DOHH2 (cell line): ENCODE measurements around the gene BIRC7.

Experiments used
- H3F3A ChIP-seq: fragments of 200-600 bp; sonication (generic), shearing (Covaris generic); 2 replicates; pipeline ENCODE4 v1.6.0; 2016; ENCODE audit warnings: antibody characterized with exemption, mild to moderate bottlenecking; ENCODE audit not compliant: control insufficient read depth, insufficient read depth
- H3K27ac ChIP-seq: fragments of 200-600 bp; sonication (generic); 2 replicates; pipeline ENCODE4 v1.5.1; 2014; ENCODE audit warnings: low read depth, mild to moderate bottlenecking, low read length, moderate library complexity
- H3K27me3 ChIP-seq: fragments of 200-600 bp; sonication (generic); 2 replicates; pipeline ENCODE4 v1.6.1; 2014; ENCODE audit warnings: mild to moderate bottlenecking, low read length, mixed read lengths; ENCODE audit not compliant: control insufficient read depth
- H3K36me3 ChIP-seq: fragments of 200-600 bp; sonication (generic); 2 replicates; pipeline ENCODE4 v1.6.1; 2014; ENCODE audit warnings: mild to moderate bottlenecking, low read length, moderate library complexity, mixed read lengths; ENCODE audit not compliant: control insufficient read depth
- H3K4me1 ChIP-seq: fragments of 200-600 bp; sonication (generic); 2 replicates; pipeline ENCODE4 v1.6.1; 2014; ENCODE audit warnings: mild to moderate bottlenecking, low read length, mixed read lengths; ENCODE audit not compliant: control insufficient read depth
- H3K4me2 ChIP-seq: fragments of 200-600 bp; sonication (generic); 2 replicates; pipeline ENCODE4 v1.6.0; 2014; ENCODE audit warnings: mild to moderate bottlenecking, low read length, moderate library complexity
- H3K4me3 ChIP-seq: fragments of 200-600 bp; sonication (generic); 2 replicates; pipeline ENCODE4 v1.5.1; 2014; ENCODE audit warnings: mild to moderate bottlenecking, low read length, mixed read lengths
- H3K79me2 ChIP-seq: fragments of 200-600 bp; sonication (generic); 2 replicates; pipeline ENCODE4 v1.6.1; 2014; ENCODE audit warnings: mild to moderate bottlenecking, low read length, mixed read lengths; ENCODE audit not compliant: control insufficient read depth
- H3K9me2 ChIP-seq: fragments of 200-600 bp; sonication (generic); replicated peaks from 2 replicates; pipeline ENCODE4 v1.6.1; 2014; ENCODE audit warnings: mild to moderate bottlenecking, low read length, mixed read lengths; ENCODE audit not compliant: control insufficient read depth
- H3K9me3 ChIP-seq: fragments of 200-600 bp; sonication (generic); 2 replicates; pipeline ENCODE4 v1.6.1; 2014; ENCODE audit warnings: antibody characterized with exemption, low read length, mixed read lengths; ENCODE audit not compliant: control insufficient read depth, insufficient read depth
- H4K20me1 ChIP-seq: fragments of 200-600 bp; sonication (generic); 2 replicates; pipeline ENCODE4 v1.6.0; 2014; ENCODE audit warnings: low read depth, mild to moderate bottlenecking, antibody characterized with exemption, low read length, moderate library complexity; ENCODE audit not compliant: control insufficient read depth, insufficient read depth
- EZH2phosphoT487 ChIP-seq: fragments of 200-600 bp; sonication (generic); IDR thresholded peaks from 2 replicates; pipeline ENCODE4 v1.6.1; 2017; ENCODE audit warnings: borderline replicate concordance, mild to moderate bottlenecking, antibody characterized with exemption, low read length, moderate library complexity, mixed read lengths
- TF ChIP-seq, protein P1 (sequence below): fragments of 200-600 bp; sonication (generic); IDR thresholded peaks from one replicate; pipeline ENCODE4 v1.5.1; 2014; ENCODE audit warnings: antibody characterized with exemption, mild to moderate bottlenecking, low read depth, low read length; ENCODE audit not compliant: poor library complexity, severe bottlenecking

Gene BIRC7

DNA sequence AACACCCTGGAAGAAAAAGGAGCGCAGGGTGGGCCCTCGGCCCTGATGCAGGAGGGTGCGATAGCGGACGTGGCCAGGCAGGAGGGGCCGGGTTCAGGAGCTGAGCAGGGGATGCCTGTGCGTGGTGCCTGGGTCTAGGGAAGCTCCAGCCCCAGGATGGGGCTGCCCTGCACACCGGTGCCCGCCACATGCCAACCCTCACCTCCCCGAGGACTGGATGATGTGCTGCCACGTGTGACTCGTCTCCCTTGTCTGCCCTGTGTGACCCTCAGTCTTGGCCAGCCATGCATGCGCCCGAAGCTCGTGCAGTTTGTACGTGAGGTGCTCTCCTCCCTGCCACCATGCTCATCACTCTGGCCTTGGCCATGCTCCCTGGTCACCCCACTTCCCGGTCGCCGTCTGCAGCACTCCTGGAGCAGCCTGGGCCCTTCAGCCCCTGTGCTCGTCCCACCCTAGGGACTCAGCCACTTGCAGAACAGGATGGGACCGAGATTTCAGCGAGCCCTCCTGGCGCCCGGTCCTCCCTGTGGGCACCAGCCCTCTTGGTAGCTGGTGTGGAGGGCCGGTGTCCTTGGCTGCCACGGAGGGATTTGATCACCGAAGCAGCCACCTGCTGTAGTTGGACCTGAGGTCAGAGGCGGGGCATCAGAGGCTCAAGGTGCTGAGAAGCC lies 53.0 kb downstream of the BIRC7 start:
- H3K4me1 ChIP-seq: peaks cover 16% of the 10 kb centered on the region
- H3K4me2 ChIP-seq: no peak overlapping the region
- TF ChIP-seq, protein P1, sequence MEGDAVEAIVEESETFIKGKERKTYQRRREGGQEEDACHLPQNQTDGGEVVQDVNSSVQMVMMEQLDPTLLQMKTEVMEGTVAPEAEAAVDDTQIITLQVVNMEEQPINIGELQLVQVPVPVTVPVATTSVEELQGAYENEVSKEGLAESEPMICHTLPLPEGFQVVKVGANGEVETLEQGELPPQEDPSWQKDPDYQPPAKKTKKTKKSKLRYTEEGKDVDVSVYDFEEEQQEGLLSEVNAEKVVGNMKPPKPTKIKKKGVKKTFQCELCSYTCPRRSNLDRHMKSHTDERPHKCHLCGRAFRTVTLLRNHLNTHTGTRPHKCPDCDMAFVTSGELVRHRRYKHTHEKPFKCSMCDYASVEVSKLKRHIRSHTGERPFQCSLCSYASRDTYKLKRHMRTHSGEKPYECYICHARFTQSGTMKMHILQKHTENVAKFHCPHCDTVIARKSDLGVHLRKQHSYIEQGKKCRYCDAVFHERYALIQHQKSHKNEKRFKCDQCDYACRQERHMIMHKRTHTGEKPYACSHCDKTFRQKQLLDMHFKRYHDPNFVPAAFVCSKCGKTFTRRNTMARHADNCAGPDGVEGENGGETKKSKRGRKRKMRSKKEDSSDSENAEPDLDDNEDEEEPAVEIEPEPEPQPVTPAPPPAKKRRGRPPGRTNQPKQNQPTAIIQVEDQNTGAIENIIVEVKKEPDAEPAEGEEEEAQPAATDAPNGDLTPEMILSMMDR: no peak
- TF ChIP-seq EZH2phosphoT487: no peak
- H3F3A ChIP-seq: no peaks in the 10 kb centered on the region
- H3K9me3 ChIP-seq: no peaks in the 10 kb centered on the region
- peaks cover 16% of the 10 kb centered on the region; the same call in 1 of the 2 replicates for H3K36me3 ChIP-seq
- H3K27ac ChIP-seq: no peak overlapping the region
- peaks cover 3% of the 10 kb centered on the region; the same call in 1 of the 2 replicates for H3K79me2 ChIP-seq
- no peak overlapping the region for H3K4me3 ChIP-seq
- no peaks in the 10 kb centered on the region for H3K27me3 ChIP-seq
- no peaks in the 10 kb centered on the region for H3K9me2 ChIP-seq
- no peaks in the 10 kb centered on the region for H4K20me1 ChIP-seq

DNA sequence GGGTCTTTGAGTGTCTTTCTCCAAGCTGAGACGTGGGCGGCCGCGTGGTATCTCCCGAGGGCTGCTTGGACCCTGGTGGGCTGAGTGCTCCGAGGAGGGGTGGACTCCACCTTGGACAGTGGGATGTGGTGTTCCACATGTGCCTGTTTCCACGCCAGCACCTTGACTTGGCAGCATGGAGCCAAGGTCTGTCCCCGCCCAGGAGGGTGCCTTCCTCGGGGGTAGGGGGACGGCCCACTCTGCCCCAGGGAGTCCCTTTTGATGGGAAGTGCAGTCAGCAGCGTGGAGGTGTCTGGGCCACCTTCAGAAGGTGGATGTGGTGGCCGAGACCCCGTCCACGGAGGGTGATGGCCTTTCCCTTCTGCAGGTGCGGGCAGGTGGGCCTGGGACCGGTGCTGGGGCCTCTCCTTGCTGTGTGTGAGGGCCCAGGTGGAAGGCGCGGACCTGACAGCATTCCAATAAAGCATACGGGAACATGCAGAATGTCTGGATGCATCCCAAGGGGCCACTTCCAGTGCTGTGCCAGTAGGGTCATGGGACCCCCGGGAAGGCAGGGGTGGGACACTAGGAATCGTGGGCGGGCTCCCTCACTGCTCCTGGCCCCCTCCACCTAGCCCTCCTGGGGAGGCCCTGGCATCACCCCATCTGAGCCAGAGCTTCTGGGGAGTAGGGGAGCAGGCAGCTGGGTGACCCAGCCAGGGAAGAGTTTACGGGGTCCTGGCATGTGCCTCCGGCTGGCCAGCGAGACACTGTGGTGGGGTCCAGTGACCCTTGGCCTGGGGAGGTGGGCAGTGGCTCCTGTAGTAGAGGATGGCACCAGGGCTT lies 53.8 kb downstream of the BIRC7 start:
- no peak overlapping the region for H3K4me2 ChIP-seq
- TF ChIP-seq EZH2phosphoT487: no peak
- TF ChIP-seq, protein P1: no peak
- H3K36me3 ChIP-seq: peaks cover 16% of the 10 kb centered on the region; the same call in 1 of the 2 replicates
- no peak overlapping the region for H3K4me3 ChIP-seq
- no peaks in the 10 kb centered on the region for H3K27me3 ChIP-seq
- H3F3A ChIP-seq: no peaks in the 10 kb centered on the region
- H3K27ac ChIP-seq: no peak overlapping the region
- H4K20me1 ChIP-seq: no peaks in the 10 kb centered on the region
- H3K79me2 ChIP-seq: peaks cover 2% of the 10 kb centered on the region; the same call in 1 of the 2 replicates
- peaks cover 8% of the 10 kb centered on the region for H3K4me1 ChIP-seq
- H3K9me2 ChIP-seq: no peaks in the 10 kb centered on the region
- H3K9me3 ChIP-seq: no peaks in the 10 kb centered on the region
